Mesendoderm (in vitro differentiated cells): ENCODE data around the gene NBPF1.
"Not testable (repeated sequence)": the region's sequence is repeated elsewhere in the genome, so short reads cannot be mapped to it uniquely, and the experiment has no call there.

Experiments used
- DNase-seq: peaks from one replicate; pipeline ENCODE4 v3.0.0; 2013
- H2AK5ac ChIP-seq: 2 replicates; pipeline ENCODE4 v1.6.1; 2013; ENCODE audit warnings: low read length, inconsistent platforms
- H2BK120ac ChIP-seq: 2 replicates; pipeline ENCODE4 v1.6.1; 2013; ENCODE audit warnings: low read depth, mild to moderate bottlenecking, low read length, moderate library complexity, mixed read lengths
- H2BK15ac ChIP-seq: replicated peaks from 2 replicates; pipeline ENCODE4 v1.6.1; 2013; ENCODE audit warnings: low read depth, mild to moderate bottlenecking, moderate library complexity
- H2BK5ac ChIP-seq: 2 replicates; pipeline ENCODE4 v1.6.1; 2013; ENCODE audit warnings: low read length, inconsistent platforms
- H3K18ac ChIP-seq: 2 replicates; pipeline ENCODE4 v1.6.1; 2013; ENCODE audit warnings: mild to moderate bottlenecking, low read length, mixed read lengths
- H3K23ac ChIP-seq: one replicate; pipeline ENCODE4 v1.6.1; 2013; ENCODE audit warnings: low read length
- H3K27ac ChIP-seq: 2 replicates; pipeline ENCODE4 v1.5.1; 2013; ENCODE audit warnings: low read depth, mild to moderate bottlenecking, inconsistent platforms, low read length, moderate library complexity
- H3K27me3 ChIP-seq: 2 replicates; pipeline ENCODE4 v1.6.1; 2013; ENCODE audit warnings: low read length, control low read depth, mild to moderate bottlenecking, inconsistent platforms; ENCODE audit not compliant: insufficient read depth, poor library complexity
- H3K36me3 ChIP-seq: 2 replicates; pipeline ENCODE4 v1.6.1; 2013; ENCODE audit warnings: low read length, inconsistent platforms; ENCODE audit not compliant: control insufficient read depth, insufficient read depth
- H3K4ac ChIP-seq: one replicate; pipeline ENCODE4 v1.6.1; 2013; ENCODE audit warnings: low read depth, mild to moderate bottlenecking, low read length, moderate library complexity
- H3K4me1 ChIP-seq: 2 replicates; pipeline ENCODE4 v1.6.1; 2013; ENCODE audit warnings: low read depth, low read length, inconsistent platforms; ENCODE audit not compliant: control insufficient read depth
- H3K4me2 ChIP-seq: 2 replicates; pipeline ENCODE4 v1.6.1; 2013; ENCODE audit warnings: low read length
- H3K4me3 ChIP-seq: 2 replicates; pipeline ENCODE4 v1.5.1; 2013; ENCODE audit warnings: mild to moderate bottlenecking, low read length
- H3K56ac ChIP-seq: one replicate; pipeline ENCODE4 v1.6.1; 2013; ENCODE audit warnings: low read length
- H3K79me1 ChIP-seq: 2 replicates; pipeline ENCODE4 v1.6.1; 2013; ENCODE audit warnings: low read length, inconsistent platforms
- H3K79me2 ChIP-seq: 2 replicates; pipeline ENCODE4 v1.6.1; 2013; ENCODE audit warnings: mild to moderate bottlenecking, low read length; ENCODE audit not compliant: control insufficient read depth, insufficient read depth
- H3K9ac ChIP-seq: 2 replicates; pipeline ENCODE4 v1.6.1; 2013; ENCODE audit warnings: low read length, inconsistent platforms
- H4K5ac ChIP-seq: one replicate; pipeline ENCODE4 v1.6.1; 2013; ENCODE audit warnings: low read length
- H4K8ac ChIP-seq: one replicate; pipeline ENCODE4 v1.6.1; 2013; ENCODE audit warnings: low read depth, mild to moderate bottlenecking, control low read depth, low read length, moderate library complexity
- WGBS: extraction: QIAGEN DNeasy Blood & Tissue Kit; methylation state at CpG from one replicate; pipeline ENCODE4 v1.1.7; 2013; ENCODE audit warnings: low lambda C conversion rate, missing lambda C conversion rate; ENCODE audit not compliant: insufficient coverage; ENCODE audit errors: extremely low coverage; 5-methylcytosine and 5-hydroxymethylcytosine counted together

The NBPF1 gene

DNA sequence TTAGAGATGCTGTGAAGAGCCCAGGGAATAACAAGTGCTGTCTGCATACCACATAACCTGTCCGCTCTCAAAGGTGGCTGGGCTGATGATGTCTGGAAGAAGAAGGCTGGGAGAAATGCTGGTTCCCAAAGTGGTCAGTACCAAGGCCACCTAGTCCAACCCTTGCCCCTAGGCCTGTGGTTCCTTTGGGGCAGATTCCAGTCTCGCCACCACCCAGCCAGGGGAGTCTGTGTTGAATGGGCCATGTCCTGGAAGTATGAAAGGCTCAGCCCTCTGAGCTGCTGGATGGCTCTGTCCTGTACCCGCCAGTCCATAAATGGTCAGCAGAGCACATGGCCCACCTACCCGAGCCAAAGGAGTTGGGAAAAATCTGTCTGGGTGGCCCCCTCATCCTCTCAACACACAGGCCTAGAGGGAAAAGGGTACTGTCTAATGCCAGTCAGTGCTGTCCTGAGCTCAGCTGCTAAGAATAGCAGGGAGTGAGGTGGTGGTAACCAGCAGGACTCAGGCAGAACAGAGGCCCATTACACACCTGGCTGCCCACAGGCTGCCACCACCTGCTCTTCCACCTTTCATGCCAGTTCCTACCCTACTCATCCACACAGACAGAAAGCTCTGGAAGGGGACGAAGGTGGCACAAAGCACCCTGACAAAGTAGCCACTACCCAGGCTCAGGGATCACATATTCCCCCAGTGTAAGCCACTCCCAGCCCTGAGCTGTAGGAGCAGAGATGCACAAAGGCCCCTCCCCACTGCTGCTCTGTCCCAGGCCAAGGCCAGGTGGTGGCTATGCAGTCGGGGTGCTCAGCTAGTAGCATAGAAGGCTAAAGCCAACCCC is 24.8 kb upstream of the NBPF1 start:
- peaks cover 13% of the 10 kb centered on the region for H3K79me1 ChIP-seq
- H3K4me2 ChIP-seq, H3K79me2 ChIP-seq, H3K4ac ChIP-seq, H3K18ac ChIP-seq, H4K5ac ChIP-seq, H3K4me1 ChIP-seq, H3K9ac ChIP-seq, H3K36me3 ChIP-seq, DNase-seq, H2BK5ac ChIP-seq, H3K27ac ChIP-seq, H3K56ac ChIP-seq, H3K4me3 ChIP-seq, H3K23ac ChIP-seq, H2BK120ac ChIP-seq, H2BK15ac ChIP-seq, H4K8ac ChIP-seq, H3K27me3 ChIP-seq, H2AK5ac ChIP-seq: not testable (repeated sequence)
- no CpG with 5 or more reads among the region's 6 CpGs for WGBS

DNA sequence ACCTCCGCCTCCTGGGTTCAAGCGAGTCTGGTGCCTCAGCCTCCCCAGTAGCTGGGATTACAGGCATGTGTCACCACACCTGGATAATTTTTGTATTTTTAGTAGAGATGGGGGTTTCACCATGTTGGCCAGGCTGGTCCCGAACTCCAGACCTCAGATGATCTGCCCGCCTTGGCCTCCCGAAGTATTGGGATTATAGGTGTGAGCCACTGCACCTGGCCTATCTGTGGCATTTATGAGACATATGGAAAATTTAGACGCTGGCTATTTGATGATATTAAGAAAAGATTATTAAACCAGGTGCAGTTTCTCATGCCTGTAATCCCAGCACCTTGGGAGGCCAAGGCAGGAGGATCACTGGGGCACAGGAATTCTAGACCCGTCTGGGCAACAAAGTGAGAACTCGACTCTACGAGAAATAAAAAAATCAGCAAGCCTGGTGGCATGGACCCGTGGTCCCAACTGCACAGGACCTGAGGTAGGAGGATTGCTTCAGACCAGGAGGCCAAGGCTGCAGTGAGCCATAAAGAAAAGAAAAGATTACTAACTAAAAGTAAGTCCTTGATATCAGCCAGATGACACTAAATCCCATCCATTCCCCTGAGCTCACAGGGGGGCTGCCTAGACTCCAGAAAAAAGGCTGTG is 23.3 kb upstream of the NBPF1 start:
- no CpG with 5 or more reads among the region's 10 CpGs for WGBS
- not testable (repeated sequence) for H3K27me3 ChIP-seq, H3K9ac ChIP-seq, H3K27ac ChIP-seq, H2BK5ac ChIP-seq, H2BK15ac ChIP-seq, H3K79me2 ChIP-seq, H3K23ac ChIP-seq, H4K5ac ChIP-seq, H3K18ac ChIP-seq, H2AK5ac ChIP-seq, H3K36me3 ChIP-seq, H3K4me2 ChIP-seq, H3K4me1 ChIP-seq, H4K8ac ChIP-seq, H3K56ac ChIP-seq, H3K4ac ChIP-seq, DNase-seq, H3K79me1 ChIP-seq, H2BK120ac ChIP-seq, H3K4me3 ChIP-seq

DNA sequence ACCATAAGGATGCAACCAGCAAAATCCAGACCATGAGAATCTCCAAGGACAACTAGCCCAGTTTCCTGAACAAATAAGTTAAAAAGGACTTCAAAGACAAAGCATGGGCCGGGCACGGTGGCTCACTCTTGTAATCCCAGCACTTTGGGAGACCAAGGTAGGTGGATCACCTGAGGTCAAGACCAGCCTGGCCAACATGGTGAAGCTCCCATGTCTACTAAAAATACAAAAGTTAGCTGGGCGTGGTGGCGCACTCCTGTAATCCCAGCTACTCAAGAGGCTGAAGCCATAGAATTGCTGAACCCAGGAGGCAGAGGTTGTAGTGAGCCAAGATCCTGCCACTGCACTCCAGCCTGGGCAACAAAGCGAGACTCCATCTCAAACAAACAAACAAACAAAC is 22.6 kb upstream of the NBPF1 start:
- not testable (repeated sequence) for H4K8ac ChIP-seq, H2BK15ac ChIP-seq, DNase-seq, H3K56ac ChIP-seq, H3K27me3 ChIP-seq, H3K36me3 ChIP-seq, H2AK5ac ChIP-seq, H3K79me2 ChIP-seq, H3K79me1 ChIP-seq, H2BK120ac ChIP-seq, H3K27ac ChIP-seq, H3K9ac ChIP-seq, H3K4me3 ChIP-seq, H3K4me1 ChIP-seq, H3K23ac ChIP-seq, H3K18ac ChIP-seq, H4K5ac ChIP-seq, H2BK5ac ChIP-seq, H3K4me2 ChIP-seq, H3K4ac ChIP-seq
- no CpG with 5 or more reads among the region's 5 CpGs for WGBS

DNA sequence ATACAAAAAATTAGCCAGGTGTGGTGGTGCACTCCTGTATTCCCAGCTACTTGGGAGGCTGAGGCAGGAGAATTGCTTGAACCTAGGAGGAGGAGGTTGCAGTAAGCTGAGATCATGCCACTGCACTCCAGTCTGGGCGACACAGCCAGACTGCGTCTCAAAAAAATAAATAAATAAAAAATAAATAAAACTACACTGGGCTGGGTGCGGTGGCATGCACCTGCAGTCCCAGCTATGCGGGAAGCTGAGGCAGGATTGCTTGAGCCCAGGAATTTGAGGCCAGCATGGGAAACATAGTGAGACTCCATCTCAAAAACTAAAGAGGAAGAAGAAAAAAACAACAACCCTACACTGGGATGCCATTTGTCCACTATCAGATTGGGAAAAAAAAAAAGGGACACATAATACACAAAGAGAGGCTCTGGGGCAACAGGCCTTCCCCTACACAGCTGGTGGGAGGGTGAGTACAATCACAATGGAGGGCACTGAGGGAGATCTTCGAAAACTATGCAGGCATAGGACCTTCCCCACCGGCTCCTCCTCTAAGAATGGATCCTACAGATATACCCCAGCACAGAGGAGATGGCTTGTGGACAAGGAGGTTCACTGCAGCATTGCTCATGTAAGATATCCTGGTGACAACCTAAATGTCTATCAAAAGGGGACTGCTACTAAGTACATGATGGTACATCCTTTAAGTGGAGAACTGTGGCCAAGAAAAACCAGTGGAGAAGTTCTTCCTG is 20.3 kb upstream of the NBPF1 start:
- not testable (repeated sequence) for H3K4me3 ChIP-seq, H3K56ac ChIP-seq, H3K79me2 ChIP-seq, DNase-seq, H3K4ac ChIP-seq, H3K23ac ChIP-seq, H2BK15ac ChIP-seq, H3K27me3 ChIP-seq, H3K4me1 ChIP-seq, H3K9ac ChIP-seq, H2BK120ac ChIP-seq, H3K18ac ChIP-seq, H2BK5ac ChIP-seq, H4K8ac ChIP-seq, H2AK5ac ChIP-seq, H3K79me1 ChIP-seq, H3K27ac ChIP-seq, H4K5ac ChIP-seq, H3K4me2 ChIP-seq
- WGBS = no CpG with 5 or more reads among the region's 6 CpGs
- H3K36me3 ChIP-seq = peaks cover 10% of the 10 kb centered on the region

DNA sequence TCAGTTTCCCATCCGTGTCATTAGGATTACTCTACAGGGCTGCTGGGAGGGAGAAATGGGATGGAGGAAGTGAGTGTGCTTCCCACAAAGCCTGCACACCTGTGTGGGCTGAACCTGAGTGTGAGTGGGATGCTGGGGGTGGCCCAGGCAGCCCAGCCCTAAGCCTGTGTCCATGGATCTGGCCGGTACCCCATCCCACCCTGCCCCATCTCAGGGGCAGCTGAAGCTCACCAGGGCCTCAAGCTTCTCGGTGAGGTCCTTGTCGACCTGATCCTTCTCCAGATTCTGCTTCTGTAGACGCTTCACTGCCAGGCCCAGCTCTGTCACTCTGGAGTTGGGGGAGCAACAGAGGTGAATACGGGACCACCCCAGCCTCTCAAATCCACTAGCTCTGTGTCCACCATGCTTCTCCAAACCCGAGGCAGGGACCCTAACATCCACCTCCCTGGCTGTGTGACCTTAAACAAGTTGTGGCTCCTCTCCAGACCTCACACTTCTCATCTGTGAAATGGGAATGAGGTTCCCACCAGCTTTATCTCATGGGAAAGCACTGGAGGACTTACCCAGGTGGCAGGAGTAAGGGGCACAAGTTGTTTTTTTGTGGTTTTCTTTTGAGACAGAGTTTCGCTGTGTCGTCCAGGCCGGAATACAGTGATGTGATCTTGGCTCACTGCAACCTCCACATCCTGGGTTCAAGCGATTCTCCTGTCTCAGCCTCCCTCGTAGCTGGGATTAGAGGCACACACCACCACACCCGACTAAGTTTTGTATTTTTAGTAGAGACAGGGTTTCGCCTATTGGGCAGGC is 18.9 kb upstream of the NBPF1 start:
- WGBS = no CpG with 5 or more reads among the region's 14 CpGs
- not testable (repeated sequence) for DNase-seq

More for the DNA sequence above, 18.9 kb upstream of the NBPF1 start:
- H2BK120ac ChIP-seq, H2AK5ac ChIP-seq, H3K18ac ChIP-seq, H4K8ac ChIP-seq, H3K4me3 ChIP-seq, H3K9ac ChIP-seq, H3K4me2 ChIP-seq, H3K27me3 ChIP-seq, H3K56ac ChIP-seq, H3K23ac ChIP-seq, H2BK15ac ChIP-seq, H3K4me1 ChIP-seq, H3K4ac ChIP-seq, H3K79me2 ChIP-seq, H3K27ac ChIP-seq, H4K5ac ChIP-seq, H3K79me1 ChIP-seq, H2BK5ac ChIP-seq: not testable (repeated sequence)
- H3K36me3 ChIP-seq = peaks cover 12% of the 10 kb centered on the region
